Activated T-helper 1 cell treated with anti-CD3 and anti-CD28 coated beads, Interleukin-12 subunit alpha, Interleukin-12 subunit beta, Interleukin-2, Interleukin-4 antibody, amounts not matched to agents 30 ng/mL and 10 ng/mL and 1 ng/mL, durations not matched to agents 14 hours and 24 hours and 36 hours (primary cell): ENCODE data around the gene MRNIP. TPM values are rescaled to one million over a fixed set of nuclear protein-coding genes. Genes with fewer than 3 reads are reported as not detected.

Experiments
- total RNA-seq: library from RNA; stranded (reverse); gene quantifications from 2 replicates; pipeline ENCODE4 v1.2.3, GENCODE V29; 2022

The MRNIP gene
- total RNA-seq, 1 donor from 2014 or later, result 24.6 TPM

Other genes starting within 250 kb of the MRNIP start
- 987 and 1,028 TPM in 2 replicates for gene HNRNPH1, start 235.1 kb downstream of the MRNIP start, total RNA-seq
- gene CBY3, start 177.8 kb downstream of the MRNIP start, total RNA-seq, result 0.66 and 1.0 TPM in 2 replicates
- 451 and 465 TPM in 2 replicates for gene CANX, start 159.8 kb downstream of the MRNIP start, total RNA-seq
- 36.0 and 37.6 TPM in 2 replicates for gene MAML1, start 126.0 kb downstream of the MRNIP start, total RNA-seq
- 0.64 and 1.7 TPM in 2 replicates for gene LTC4S, start 64.8 kb downstream of the MRNIP start, total RNA-seq
- gene MGAT4B, start 52.0 kb downstream of the MRNIP start, total RNA-seq, result 124 and 132 TPM in 2 replicates
- gene SQSTM1, start 37.9 kb downstream of the MRNIP start, total RNA-seq, result 221 and 233 TPM in 2 replicates
- gene TBC1D9B, start 49.1 kb upstream of the MRNIP start, total RNA-seq, result 123 and 127 TPM in 2 replicates
- 7.6 and 7.7 TPM in 2 replicates for gene RNF130, start 212.9 kb upstream of the MRNIP start, total RNA-seq